GM23248 (cell line): ENCODE results near the gene ANKRD13B. TPM values are rescaled to one million over a fixed set of nuclear protein-coding genes. Genes with fewer than 3 reads are reported as not detected.

Experiments used
- DNase-seq: peaks from one replicate; pipeline ENCODE4 v3.0.0-alpha.2; 2015
- H2AFZ ChIP-seq: fragments of 200-600 bp; sonication (generic); 2 replicates; pipeline ENCODE4 v1.6.1; 2016; ENCODE audit warnings: antibody characterized with exemption
- H3F3A ChIP-seq: fragments of 200-600 bp; sonication (generic); 2 replicates; pipeline ENCODE4 v1.6.1; 2016; ENCODE audit warnings: mild to moderate bottlenecking, antibody characterized with exemption, mixed run types; ENCODE audit not compliant: insufficient read depth
- H3K27ac ChIP-seq: fragments of 200-600 bp; sonication (generic); 2 replicates; pipeline ENCODE4 v1.5.1; 2016; ENCODE audit warnings: mild to moderate bottlenecking
- H3K27me3 ChIP-seq: fragments of 200-600 bp; sonication (generic); replicated peaks from 2 replicates; pipeline ENCODE4 v1.6.1; 2016; ENCODE audit warnings: mild to moderate bottlenecking; ENCODE audit not compliant: insufficient read depth
- H3K36me3 ChIP-seq: fragments of 200-600 bp; sonication (generic); 2 replicates; pipeline ENCODE4 v1.6.1; 2016; ENCODE audit warnings: low read depth, mild to moderate bottlenecking
- H3K4me1 ChIP-seq: fragments of 200-600 bp; sonication (generic); 2 replicates; pipeline ENCODE4 v1.6.1; 2016; ENCODE audit warnings: mild to moderate bottlenecking; ENCODE audit not compliant: insufficient read depth
- H3K4me2 ChIP-seq: fragments of 200-600 bp; sonication (generic); one replicate; pipeline ENCODE4 v1.6.1; 2016; ENCODE audit warnings: mild to moderate bottlenecking; ENCODE audit not compliant: unreplicated experiment
- H3K4me3 ChIP-seq: fragments of 200-600 bp; sonication (generic); 2 replicates; pipeline ENCODE4 v1.5.1; 2016; ENCODE audit warnings: mild to moderate bottlenecking
- H3K79me2 ChIP-seq: fragments of 200-600 bp; sonication (generic); 2 replicates; pipeline ENCODE4 v1.6.1; 2016; ENCODE audit warnings: mild to moderate bottlenecking; ENCODE audit not compliant: insufficient read depth
- H3K9ac ChIP-seq: fragments of 200-600 bp; sonication (generic); 2 replicates; pipeline ENCODE4 v1.6.1; 2016; ENCODE audit warnings: mild to moderate bottlenecking
- H3K9me2 ChIP-seq: fragments of 200-600 bp; sonication (generic); 2 replicates; pipeline ENCODE4 v1.6.1; 2016; ENCODE audit warnings: mixed run types, mild to moderate bottlenecking, moderate library complexity; ENCODE audit not compliant: insufficient read depth
- H3K9me3 ChIP-seq: fragments of 200-600 bp; sonication (generic); one replicate; pipeline ENCODE4 v1.6.1; 2017; ENCODE audit warnings: low read depth
- H4K20me1 ChIP-seq: fragments of 200-600 bp; sonication (generic); 2 replicates; pipeline ENCODE4 v1.6.0; 2016; ENCODE audit not compliant: insufficient read depth
- EZH2 ChIP-seq: fragments of 200-600 bp; sonication (generic); IDR thresholded peaks from 2 replicates; pipeline ENCODE4 v1.6.1; 2018; ENCODE audit warnings: antibody characterized with exemption, mild to moderate bottlenecking; ENCODE audit not compliant: insufficient read depth, poor library complexity, severe bottlenecking
- EZH2phosphoT487 ChIP-seq: fragments of 200-600 bp; sonication (generic); IDR thresholded peaks from 2 replicates; pipeline ENCODE4 v1.6.1; 2018; ENCODE audit warnings: antibody characterized with exemption, moderate library complexity, mild to moderate bottlenecking, low read depth; ENCODE audit not compliant: insufficient read depth
- WGBS, 2 experiments: methylation state at CpG; one replicate each; pipeline ENCODE4 v1.1.6; 2015 to 2017; ENCODE audit warnings: low lambda C conversion rate in 2 of 2, low coverage in 1 of 2; ENCODE audit errors: missing lambda C conversion rate in 2 of 2; 5-methylcytosine and 5-hydroxymethylcytosine counted together
- in situ Hi-C: fragments of 300-500 bp; cut with MboI; formaldehyde crosslinking; loops from 2 replicates; pipeline ENCODE4 v1.15.0; 2020
- polyA plus RNA-seq: library from polyadenylated mRNA; unstranded; fragments of >200 nt; fragmentation: Nextera tagmentation; extraction: Ambion mirVana; gene quantifications from 2 replicates; pipeline ENCODE4 v1.2.1, GENCODE V29; 2016
- total RNA-seq: library from RNA; depleted of rRNA; stranded (reverse); fragments of >200 nt; shearing (Covaris generic); gene quantifications from 2 replicates; pipeline ENCODE4 v1.2.3, GENCODE V29; 2014

ANKRD13B gene
- total and polyA plus RNA-seq, 2 experiments from 2014 or later: 1.7 to 9.4 TPM

DNA sequence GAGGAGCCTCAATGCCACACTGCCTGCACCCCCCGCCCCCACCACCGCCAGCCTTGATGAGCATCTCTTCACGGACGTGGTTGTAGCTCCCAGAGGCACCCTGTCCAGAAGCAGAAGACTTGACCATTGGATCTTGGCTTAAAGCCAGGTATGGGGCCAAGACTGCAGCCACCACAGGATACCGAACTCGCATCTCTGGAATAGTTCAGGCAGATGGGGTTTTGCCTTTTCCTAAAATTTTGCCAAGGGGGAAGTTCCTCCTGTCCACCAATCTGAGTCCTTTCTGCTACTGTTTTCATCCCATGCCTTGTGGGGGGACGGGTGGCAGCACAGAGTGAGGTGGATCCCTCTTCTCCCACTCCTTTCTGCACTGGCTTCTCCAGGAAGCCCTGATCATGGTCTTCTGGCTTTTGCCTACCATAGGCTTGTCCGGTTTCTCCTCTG, 28.8 kb downstream of the ANKRD13B start:
- no peaks in the 10 kb centered on the region for H3K9me3 ChIP-seq
- H3K4me3 ChIP-seq: peak overlapping the region; percentile 88
- no peaks in the 10 kb centered on the region for H3K36me3 ChIP-seq
- H3K4me1 ChIP-seq: peaks cover 8% of the 10 kb centered on the region
- no peaks in the 10 kb centered on the region for H3K27me3 ChIP-seq
- H2AFZ ChIP-seq: peak overlapping the region; percentile 94; the same call in 1 of the 2 replicates
- no peak overlapping the region for H3K27ac ChIP-seq
- H3K9me2 ChIP-seq: no peaks in the 10 kb centered on the region
- in situ Hi-C loops: no loop called here
- TF ChIP-seq EZH2phosphoT487: no peak
- no peak for TF ChIP-seq EZH2
- 70 to 72% methylated on average over 8 of the region's 8 CpGs for WGBS, 2 experiments
- H4K20me1 ChIP-seq: no peaks in the 10 kb centered on the region
- H3K4me2 ChIP-seq: peak overlapping the region; percentile 87
- peaks cover 15% of the 10 kb centered on the region for H3F3A ChIP-seq
- no peak for DNase-seq
- no peaks in the 10 kb centered on the region for H3K79me2 ChIP-seq
- H3K9ac ChIP-seq: peak overlapping the region; percentile 76; the same call in 1 of the 2 replicates

DNA sequence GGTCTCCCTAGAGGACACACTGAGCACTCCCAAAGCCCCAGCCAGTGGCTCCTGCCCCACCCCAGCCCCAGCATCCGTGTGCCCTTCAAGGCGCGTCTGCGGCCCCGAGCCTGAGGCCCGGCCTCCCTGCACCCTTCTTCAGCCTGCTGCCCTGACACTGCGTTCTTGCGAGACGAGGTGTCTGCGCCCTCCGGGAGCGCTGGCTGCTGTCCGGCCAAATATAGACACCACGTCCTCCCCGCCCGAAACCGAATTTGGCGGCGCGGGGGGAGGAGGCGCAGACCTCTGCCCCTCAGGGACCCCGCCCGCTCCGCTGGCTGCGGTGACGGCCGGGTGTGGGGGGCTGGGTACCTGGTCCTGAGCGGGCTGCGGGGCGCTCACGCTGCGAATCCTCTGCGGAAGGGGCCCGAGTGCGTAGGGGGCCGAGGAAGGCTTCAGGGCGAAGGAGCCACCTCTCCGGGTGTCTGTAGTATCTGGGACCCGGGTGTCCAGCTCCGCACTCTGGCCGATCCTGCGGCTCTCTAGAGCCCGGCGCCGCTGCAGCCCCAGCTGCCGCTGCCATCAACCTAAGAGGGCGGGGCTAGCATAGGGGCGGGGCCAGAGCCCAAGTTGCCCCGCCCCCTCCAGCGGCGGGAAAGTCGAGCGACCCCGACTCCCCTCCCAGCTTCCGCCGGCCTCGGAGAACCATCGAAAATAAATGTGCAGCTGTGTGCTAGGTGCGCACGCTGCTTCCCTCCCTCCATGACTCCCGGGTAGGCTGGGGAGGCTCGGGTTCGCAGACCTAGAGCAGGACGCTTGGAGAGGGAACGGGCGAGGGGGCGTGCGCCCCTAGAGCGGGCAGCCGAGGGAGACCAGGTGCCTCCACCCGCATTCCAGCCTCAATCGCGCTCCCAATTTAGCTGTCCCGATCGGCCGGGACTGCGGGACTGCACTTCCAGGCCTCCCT, 29.7 kb downstream of the ANKRD13B start, which contains the start of gene CORO6:
Gene CORO6, minus strand, starts transcription at position 576 of the 946 bp plus-strand sequence. CDS start 1,491 bp downstream, outside the sequence.
- Histone ChIP-seq H3K4me1 (peaks cover 8% of the 10 kb centered on the region), H2AFZ (peak within 1 kb of the TSS; percentile 94), H3K9me2 (no peaks in the 10 kb centered on the region), H3K79me2 (no peaks in the 10 kb centered on the region), H3K4me2 (peak within 1 kb of the TSS; percentile 87), H3K4me3 (peak within 1 kb of the TSS; percentile 88), H3K27me3 (no peaks in the 10 kb centered on the region), H3F3A (peaks cover 15% of the 10 kb centered on the region), H4K20me1 (no peaks in the 10 kb centered on the region), H3K9ac (peak within 1 kb of the TSS; percentile 76), H3K9me3 (no peaks in the 10 kb centered on the region), H3K27ac (no peak within 1 kb of the TSS), H3K36me3 (no peaks in the 10 kb centered on the region)
- TF ChIP-seq EZH2phosphoT487 (no peak), EZH2 (no peak)
- in situ Hi-C loops: no loop called here
- peak; percentile 78 for DNase-seq
- 13 to 19% methylated on average over 46 to 64 of the region's 77 CpGs for WGBS, 2 experiments

DNA sequence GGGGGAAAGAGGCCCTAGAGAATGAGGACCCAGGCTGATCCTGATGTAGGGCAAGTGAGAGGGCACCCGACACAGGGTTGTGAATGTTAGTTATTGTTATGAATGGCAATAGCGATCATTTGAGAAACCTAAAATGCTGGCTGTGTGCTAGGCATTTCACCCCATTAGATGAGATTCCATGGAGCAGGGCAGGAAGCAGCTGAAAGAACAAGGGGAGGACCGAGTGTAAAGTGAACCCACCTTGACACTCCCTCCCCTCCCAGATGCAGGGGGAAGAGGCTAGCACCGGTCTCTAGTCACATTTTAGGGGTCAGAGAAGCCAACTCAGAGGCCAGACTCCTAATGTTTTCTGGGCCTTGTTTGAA, 30.3 kb downstream of the ANKRD13B start:
- DNase-seq: no peak
- no peak overlapping the region for H3K4me3 ChIP-seq

DNA sequence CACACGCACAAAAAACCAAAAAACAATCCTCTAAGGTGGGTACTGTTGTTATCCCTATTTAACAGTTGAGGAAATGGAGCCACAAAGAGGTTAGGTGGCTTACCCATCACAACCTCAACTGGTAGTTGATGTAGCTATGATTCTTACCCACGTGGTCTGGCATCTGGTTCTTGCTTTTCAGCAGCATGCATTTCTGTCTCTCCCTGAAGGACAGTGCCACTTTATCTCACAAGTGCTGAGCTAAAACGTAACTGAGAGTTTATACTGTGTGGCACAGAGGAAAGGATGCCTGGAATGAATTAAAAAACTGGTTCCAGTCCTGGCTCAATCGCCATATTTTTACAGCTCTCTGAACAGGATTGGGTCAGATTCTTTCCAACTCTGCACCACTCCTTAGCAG, 31.7 kb downstream of the ANKRD13B start:
- no peaks in the 10 kb centered on the region for H3K27me3 ChIP-seq
- H2AFZ ChIP-seq: peak overlapping the region; percentile 78
- peak overlapping the region; percentile 33; the same call in 1 of the 2 replicates for H3K9ac ChIP-seq
- no peaks in the 10 kb centered on the region for H3K36me3 ChIP-seq
- peaks cover 15% of the 10 kb centered on the region for H3F3A ChIP-seq
- no peak overlapping the region for H3K4me3 ChIP-seq
- no peak for DNase-seq
- peaks cover 8% of the 10 kb centered on the region for H3K4me1 ChIP-seq
- TF ChIP-seq EZH2phosphoT487: no peak
- TF ChIP-seq EZH2: no peak
- H3K27ac ChIP-seq: peak overlapping the region; percentile 71
- WGBS, 2 experiments: 32 to 38% methylated on average over 4 of the region's 4 CpGs
- no peaks in the 10 kb centered on the region for H3K9me2 ChIP-seq
- in situ Hi-C loops: no loop called here
- no peaks in the 10 kb centered on the region for H3K79me2 ChIP-seq
- no peaks in the 10 kb centered on the region for H4K20me1 ChIP-seq
- peak overlapping the region; percentile 35 for H3K4me2 ChIP-seq
- no peaks in the 10 kb centered on the region for H3K9me3 ChIP-seq

More for the DNA sequence above, 30.3 kb downstream of the ANKRD13B start:
- Histone ChIP-seq H3K79me2 (no peaks in the 10 kb centered on the region), H3K36me3 (no peaks in the 10 kb centered on the region), H2AFZ (no peak overlapping the region), H3K9me2 (no peaks in the 10 kb centered on the region), H3K4me2 (no peak overlapping the region), H3K9ac (no peak overlapping the region), H3F3A (peaks cover 15% of the 10 kb centered on the region), H3K27ac (no peak overlapping the region), H3K4me1 (peaks cover 8% of the 10 kb centered on the region), H4K20me1 (no peaks in the 10 kb centered on the region), H3K9me3 (no peaks in the 10 kb centered on the region), H3K27me3 (no peaks in the 10 kb centered on the region)
- TF ChIP-seq EZH2phosphoT487: no peak
- no peak for TF ChIP-seq EZH2
- in situ Hi-C loops: no loop called here
- 50 to 61% methylated on average over 3 to 4 of the region's 4 CpGs for WGBS, 2 experiments
